Measurements from ENCODE around the gene SSR1. TPM values are rescaled to one million over a fixed set of nuclear protein-coding genes. Genes with fewer than 3 reads are reported as not detected.
"Not testable (repeated sequence)": the region's sequence is repeated elsewhere in the genome, so short reads cannot be mapped to it uniquely, and the experiment has no call there.

The SSR1 gene
- total RNA-seq, 1 experiment from 2014 or later = 115 TPM

- Mint-ChIP-seq H3K4me3 (ENCODE audit: low read depth, unreplicated experiment) (no peak overlapping the region), H3K27ac (ENCODE audit: unreplicated experiment) (no peak overlapping the region), H3K27me3 (ENCODE audit: unreplicated experiment) (no peaks in the 10 kb centered on the region), H3K4me1 (ENCODE audit: low read depth, unreplicated experiment) (no peaks in the 10 kb centered on the region), H3K9me3 (ENCODE audit: low read depth, unreplicated experiment) (no peaks in the 10 kb centered on the region), H3K36me3 (ENCODE audit: insufficient read depth, unreplicated experiment) (peaks cover 16% of the 10 kb centered on the region)
- intact Hi-C loops (cut with micrococcal nuclease; ENCODE audit: unreplicated experiment) = no loop called here
- BruUV-seq (replicated peaks) = no TSS peak
- TF ChIP-seq CTCF (IDR thresholded peaks at IDR 0.05; ENCODE audit: unreplicated experiment) = no peak
- DNase-seq = no peak
- CTCF ChIA-PET = no interaction called here
Observed at GRCh38 chr6:7315948-7316365, 3.0 kb upstream of the SSR1 start.

- peaks cover 16% of the 10 kb centered on the region for H3K36me3 Mint-ChIP-seq (ENCODE audit: insufficient read depth, unreplicated experiment)
- H3K9me3 Mint-ChIP-seq (ENCODE audit: low read depth, unreplicated experiment); H3K27me3 Mint-ChIP-seq (ENCODE audit: unreplicated experiment); DNase-seq; H3K27ac Mint-ChIP-seq (ENCODE audit: unreplicated experiment); H3K4me1 Mint-ChIP-seq (ENCODE audit: low read depth, unreplicated experiment); intact Hi-C loops (cut with micrococcal nuclease; ENCODE audit: unreplicated experiment); BruUV-seq (replicated peaks); H3K4me3 Mint-ChIP-seq (ENCODE audit: low read depth, unreplicated experiment): not testable (repeated sequence)
- CTCF ChIA-PET = interaction anchor here (0.6 kb wide), 1 partner anchor 268 kb away, joined by 5 read pairs; no protein-coding TSS in a partner anchor
Observed at GRCh38 chr6:7315087-7315947, 2.3 kb upstream of the SSR1 start.

GRCh38 chr6:7314414-7314813 lies 1.4 kb upstream of the SSR1 start:
- Mint-ChIP-seq H3K9me3 (ENCODE audit: low read depth, unreplicated experiment) (no peaks in the 10 kb centered on the region), H3K27ac (ENCODE audit: unreplicated experiment) (no peak overlapping the region), H3K27me3 (ENCODE audit: unreplicated experiment) (no peaks in the 10 kb centered on the region), H3K4me3 (ENCODE audit: low read depth, unreplicated experiment) (no peak overlapping the region), H3K36me3 (ENCODE audit: insufficient read depth, unreplicated experiment) (peaks cover 20% of the 10 kb centered on the region), H3K4me1 (ENCODE audit: low read depth, unreplicated experiment) (no peaks in the 10 kb centered on the region)
- intact Hi-C loops (cut with micrococcal nuclease; ENCODE audit: unreplicated experiment) = no loop called here
- no TSS peak for BruUV-seq (replicated peaks)
- CTCF ChIA-PET = interaction anchor here (0.6 kb wide), 1 partner anchor 267 kb away, joined by 5 read pairs; no protein-coding TSS in a partner anchor
- TF ChIP-seq CTCF (IDR thresholded peaks at IDR 0.05; ENCODE audit: unreplicated experiment) = no peak
- DNase-seq = no peak

GRCh38 chr6:7313505-7314165 lies 636 bp upstream of the SSR1 start:
- TSS peak; percentile 78 for BruUV-seq (replicated peaks)
- H3K27me3 Mint-ChIP-seq (ENCODE audit: unreplicated experiment) = no peaks in the 10 kb centered on the region
- peak overlapping the region; percentile 91 for H3K4me3 Mint-ChIP-seq (ENCODE audit: low read depth, unreplicated experiment)
- no peak for TF ChIP-seq CTCF (IDR thresholded peaks at IDR 0.05; ENCODE audit: unreplicated experiment)
- no peak overlapping the region for H3K27ac Mint-ChIP-seq (ENCODE audit: unreplicated experiment)
- no peak for DNase-seq
- intact Hi-C loops (cut with micrococcal nuclease; ENCODE audit: unreplicated experiment) = no loop called here
- CTCF ChIA-PET = no interaction called here
- H3K4me1 Mint-ChIP-seq (ENCODE audit: low read depth, unreplicated experiment) = no peaks in the 10 kb centered on the region
- H3K36me3 Mint-ChIP-seq (ENCODE audit: insufficient read depth, unreplicated experiment) = peaks cover 27% of the 10 kb centered on the region
- no peaks in the 10 kb centered on the region for H3K9me3 Mint-ChIP-seq (ENCODE audit: low read depth, unreplicated experiment)

Measured in Calu3 (cell line).